ENCODE data around the gene EHBP1L1.

Gene EHBP1L1

DNA sequence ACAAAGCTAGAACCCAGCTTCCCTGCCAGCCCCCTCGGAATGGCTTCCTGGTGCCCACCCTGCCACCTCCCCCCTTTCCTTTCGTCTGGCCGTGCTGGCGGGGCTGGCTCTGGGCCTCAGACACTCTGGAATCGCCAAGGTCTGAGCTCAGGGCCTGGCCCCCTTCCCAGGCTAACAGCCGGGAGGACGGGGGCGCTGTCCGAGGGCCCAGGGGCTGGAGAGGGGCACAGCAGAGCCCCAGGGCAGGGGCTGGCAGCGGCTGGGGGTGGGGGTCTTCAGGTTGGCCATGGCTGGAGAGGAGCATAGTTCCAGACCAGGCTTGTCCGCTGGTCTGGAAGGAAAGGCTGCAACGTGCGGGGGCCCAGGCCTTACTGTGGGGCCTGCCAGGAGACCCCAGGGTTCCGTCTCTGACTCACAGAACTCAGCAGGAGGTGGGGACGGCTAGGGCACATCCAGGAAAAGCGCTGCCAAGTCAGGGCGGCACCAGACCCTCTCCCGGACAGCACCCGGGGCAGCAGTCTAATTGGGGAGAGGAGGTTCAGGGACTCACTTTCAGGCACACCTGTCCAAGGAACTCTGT lies 16.8 kb upstream of the EHBP1L1 start:
- no peak overlapping the region for H3K4me3 ChIP-seq (ENCODE audit: low read depth, low read length)
- TF ChIP-seq, protein P1, sequence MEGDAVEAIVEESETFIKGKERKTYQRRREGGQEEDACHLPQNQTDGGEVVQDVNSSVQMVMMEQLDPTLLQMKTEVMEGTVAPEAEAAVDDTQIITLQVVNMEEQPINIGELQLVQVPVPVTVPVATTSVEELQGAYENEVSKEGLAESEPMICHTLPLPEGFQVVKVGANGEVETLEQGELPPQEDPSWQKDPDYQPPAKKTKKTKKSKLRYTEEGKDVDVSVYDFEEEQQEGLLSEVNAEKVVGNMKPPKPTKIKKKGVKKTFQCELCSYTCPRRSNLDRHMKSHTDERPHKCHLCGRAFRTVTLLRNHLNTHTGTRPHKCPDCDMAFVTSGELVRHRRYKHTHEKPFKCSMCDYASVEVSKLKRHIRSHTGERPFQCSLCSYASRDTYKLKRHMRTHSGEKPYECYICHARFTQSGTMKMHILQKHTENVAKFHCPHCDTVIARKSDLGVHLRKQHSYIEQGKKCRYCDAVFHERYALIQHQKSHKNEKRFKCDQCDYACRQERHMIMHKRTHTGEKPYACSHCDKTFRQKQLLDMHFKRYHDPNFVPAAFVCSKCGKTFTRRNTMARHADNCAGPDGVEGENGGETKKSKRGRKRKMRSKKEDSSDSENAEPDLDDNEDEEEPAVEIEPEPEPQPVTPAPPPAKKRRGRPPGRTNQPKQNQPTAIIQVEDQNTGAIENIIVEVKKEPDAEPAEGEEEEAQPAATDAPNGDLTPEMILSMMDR (IDR thresholded peaks at IDR 0.05; ENCODE audit: borderline replicate concordance, insufficient read depth, low read depth, low read length): no peak

DNA sequence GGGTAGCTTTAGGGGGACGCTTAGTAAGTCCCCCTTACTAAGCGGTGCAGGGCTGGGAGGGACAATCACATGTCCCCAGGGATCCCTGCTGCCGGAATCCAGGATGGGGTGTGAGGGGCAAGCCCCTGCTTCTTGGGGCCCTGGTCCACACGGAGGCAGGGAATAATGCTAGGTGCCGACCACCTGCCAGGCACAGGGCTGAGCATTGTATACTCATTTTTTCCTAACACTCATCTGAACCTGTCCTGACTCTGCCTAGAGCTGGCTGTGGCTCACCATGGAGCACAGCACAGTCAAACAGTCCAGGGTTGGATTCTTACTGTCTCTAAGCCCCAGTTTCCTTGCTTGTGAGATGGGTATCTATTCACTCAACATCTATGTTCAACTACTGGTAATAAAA lies 16.3 kb upstream of the EHBP1L1 start:
- TF ChIP-seq, protein P1 (IDR thresholded peaks at IDR 0.05; ENCODE audit: borderline replicate concordance, insufficient read depth, low read depth, low read length): no peak
- H3K4me3 ChIP-seq (ENCODE audit: low read depth, low read length): no peak overlapping the region

DNA sequence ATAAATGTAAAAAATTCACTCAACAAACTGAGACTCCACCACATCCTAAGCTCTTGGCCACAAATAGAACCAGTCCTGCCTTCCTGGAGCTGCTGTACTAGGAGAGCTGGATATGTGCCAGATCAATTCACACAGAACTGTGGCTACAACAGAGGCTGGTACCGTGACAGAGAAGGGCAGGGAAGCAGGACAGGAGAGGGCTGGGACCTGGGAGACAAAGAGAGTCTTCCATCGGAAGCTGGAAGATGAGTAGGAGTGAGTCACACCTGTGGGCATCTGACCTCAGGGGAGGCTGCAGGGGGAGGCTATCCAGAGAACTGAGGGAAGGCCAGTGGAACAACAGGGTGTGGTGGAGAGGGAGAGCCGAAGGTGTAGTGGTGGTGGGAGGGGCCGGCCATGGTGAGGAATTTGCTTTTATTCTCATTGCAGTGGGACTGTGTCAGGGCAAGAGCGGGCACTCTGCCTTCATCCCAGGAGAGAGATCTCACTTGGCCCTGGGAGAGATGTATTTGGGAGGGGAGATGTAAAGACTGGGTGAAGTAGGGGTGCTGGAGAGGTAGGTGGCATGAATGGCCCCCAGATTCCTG lies 15.8 kb upstream of the EHBP1L1 start:
- no peak overlapping the region for H3K4me3 ChIP-seq (ENCODE audit: low read depth, low read length)
- TF ChIP-seq, protein P1 (IDR thresholded peaks at IDR 0.05; ENCODE audit: borderline replicate concordance, insufficient read depth, low read depth, low read length): no peak

DNA sequence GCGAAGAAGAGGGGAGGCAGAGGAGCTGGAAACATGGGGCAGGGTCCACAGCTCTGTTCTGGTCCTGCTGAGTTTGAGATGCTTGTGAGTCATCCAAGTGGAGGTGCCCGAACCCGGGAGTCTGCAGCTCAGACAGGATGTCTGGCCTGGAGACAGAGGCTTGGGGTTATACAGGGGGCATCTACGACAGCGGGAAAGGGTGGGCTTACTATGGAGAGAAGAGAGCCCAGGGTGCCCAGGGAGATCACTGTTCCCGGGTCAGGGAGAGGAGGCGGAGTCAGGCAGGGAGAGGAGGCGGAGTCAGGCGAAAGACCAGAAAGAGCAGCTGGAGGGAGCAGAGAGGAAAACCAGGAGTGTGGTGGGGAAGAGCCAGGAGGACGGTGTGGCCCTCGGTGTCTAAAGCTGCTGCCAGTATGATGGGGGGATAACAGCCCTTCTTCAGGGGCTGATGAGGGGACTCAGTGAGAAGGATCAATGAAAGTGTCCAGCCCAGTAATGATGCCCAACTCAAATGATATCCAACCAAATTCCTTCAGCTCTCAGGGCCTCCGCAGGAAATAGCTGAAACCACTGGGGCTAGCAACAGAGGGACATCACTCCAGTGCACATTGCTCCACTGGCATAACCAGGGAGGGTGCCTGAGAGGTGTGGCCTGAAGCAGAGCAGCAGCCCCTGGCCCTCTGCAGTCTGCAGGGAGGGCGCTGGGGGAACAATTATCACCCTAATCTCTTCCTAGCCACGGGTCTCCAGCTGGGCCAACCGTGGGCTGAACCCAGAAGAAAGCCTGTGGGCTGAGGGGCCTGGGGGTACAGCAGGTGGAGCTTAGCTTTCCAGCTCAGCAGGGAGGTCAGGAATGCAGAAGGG lies 15.1 kb upstream of the EHBP1L1 start:
- TF ChIP-seq, protein P1 (IDR thresholded peaks at IDR 0.05; ENCODE audit: borderline replicate concordance, insufficient read depth, low read depth, low read length): no peak
- no peak overlapping the region for H3K4me3 ChIP-seq (ENCODE audit: low read depth, low read length)

DNA sequence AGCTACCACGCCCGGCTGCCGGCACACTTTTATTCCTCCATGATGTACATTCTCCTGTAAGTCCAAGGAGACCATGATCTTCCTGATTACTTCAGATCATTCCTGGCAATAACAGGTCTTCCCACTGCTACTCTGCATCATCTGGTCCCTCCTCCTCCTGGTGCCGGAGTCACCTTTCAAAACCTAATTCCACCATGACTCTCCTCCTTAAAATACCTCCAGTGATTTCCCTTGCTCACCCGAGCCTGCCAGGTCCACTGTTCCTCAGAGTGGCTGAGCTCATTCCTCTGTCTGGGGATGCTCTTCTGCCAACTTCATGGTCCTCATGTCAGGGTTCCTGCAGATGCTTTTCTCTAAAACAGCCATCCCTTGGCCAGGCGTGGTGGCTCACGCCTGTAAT lies 13.8 kb upstream of the EHBP1L1 start:
- TF ChIP-seq, protein P1 (IDR thresholded peaks at IDR 0.05; ENCODE audit: borderline replicate concordance, insufficient read depth, low read depth, low read length): no peak
- no peak overlapping the region for H3K4me3 ChIP-seq (ENCODE audit: low read depth, low read length)

DNA sequence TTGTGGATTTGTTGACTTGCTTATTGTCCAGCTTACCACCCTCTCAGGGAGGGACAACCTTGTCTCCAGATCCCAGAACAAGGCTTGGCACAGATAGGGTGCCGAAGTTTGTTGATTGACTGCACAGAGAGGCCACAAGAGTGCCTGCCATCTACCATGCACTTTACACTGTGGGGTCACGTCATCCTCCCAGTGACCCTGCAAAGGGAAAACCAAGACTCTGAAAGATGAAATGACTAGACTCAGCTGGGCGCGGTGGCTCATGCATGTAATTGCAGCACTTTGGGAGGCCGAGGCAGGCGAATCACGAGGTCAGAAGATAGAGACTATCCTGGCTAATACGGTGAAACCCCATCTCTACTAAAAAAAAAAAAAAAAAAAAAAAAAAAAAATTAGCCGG lies 13.1 kb upstream of the EHBP1L1 start:
- TF ChIP-seq, protein P1 (IDR thresholded peaks at IDR 0.05; ENCODE audit: borderline replicate concordance, insufficient read depth, low read depth, low read length): no peak

More for the DNA sequence above, 13.1 kb upstream of the EHBP1L1 start:
- no peak overlapping the region for H3K4me3 ChIP-seq (ENCODE audit: low read depth, low read length)
